Measurements from ENCODE around the gene ERG.

The ERG gene

DNA sequence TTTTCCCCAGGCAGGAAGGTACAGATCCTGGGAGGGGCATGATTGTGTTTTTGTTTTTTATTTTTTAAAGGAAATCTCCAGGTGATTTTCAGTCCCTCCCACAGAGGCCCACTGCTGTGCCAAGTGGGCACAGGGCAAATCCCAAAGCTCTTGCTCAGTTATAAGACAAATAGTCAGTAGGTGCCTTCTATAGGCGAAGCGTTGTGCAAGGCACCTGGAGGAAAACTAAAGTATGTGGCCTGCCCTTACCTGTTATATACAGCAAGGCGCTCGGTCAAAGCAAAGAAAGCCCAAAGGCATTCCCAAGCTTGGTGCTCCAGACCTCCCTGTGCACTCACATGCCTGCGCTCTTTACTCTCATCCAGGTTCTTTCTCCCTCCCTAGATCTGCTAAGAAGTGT, 160.5 kb downstream of the ERG start:
- DNase-seq (ENCODE audit: low read depth in 2 of 2, low spot score in 1 of 2) = no peak

DNA sequence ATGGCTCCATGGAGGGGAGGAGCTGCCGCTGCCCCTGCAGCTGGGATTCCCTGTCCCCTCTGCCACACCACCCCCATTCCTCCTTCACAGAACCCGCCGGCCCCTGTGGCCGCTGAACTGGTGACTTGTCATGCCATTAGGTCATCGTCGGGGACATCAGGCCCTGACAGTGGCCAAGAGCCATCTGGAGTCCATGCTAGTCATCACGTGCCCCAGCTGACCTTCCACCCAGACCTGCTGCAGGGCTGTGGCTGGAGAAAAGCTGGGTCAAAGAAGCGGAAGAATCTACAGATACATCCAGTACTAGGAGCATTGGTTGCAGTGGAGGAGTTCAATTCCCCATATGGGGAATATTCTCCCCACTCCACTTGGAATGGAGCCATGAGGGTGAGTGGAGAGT, 163.4 kb downstream of the ERG start:
- DNase-seq (ENCODE audit: low read depth in 2 of 2, low spot score in 1 of 2) = no peak

DNA sequence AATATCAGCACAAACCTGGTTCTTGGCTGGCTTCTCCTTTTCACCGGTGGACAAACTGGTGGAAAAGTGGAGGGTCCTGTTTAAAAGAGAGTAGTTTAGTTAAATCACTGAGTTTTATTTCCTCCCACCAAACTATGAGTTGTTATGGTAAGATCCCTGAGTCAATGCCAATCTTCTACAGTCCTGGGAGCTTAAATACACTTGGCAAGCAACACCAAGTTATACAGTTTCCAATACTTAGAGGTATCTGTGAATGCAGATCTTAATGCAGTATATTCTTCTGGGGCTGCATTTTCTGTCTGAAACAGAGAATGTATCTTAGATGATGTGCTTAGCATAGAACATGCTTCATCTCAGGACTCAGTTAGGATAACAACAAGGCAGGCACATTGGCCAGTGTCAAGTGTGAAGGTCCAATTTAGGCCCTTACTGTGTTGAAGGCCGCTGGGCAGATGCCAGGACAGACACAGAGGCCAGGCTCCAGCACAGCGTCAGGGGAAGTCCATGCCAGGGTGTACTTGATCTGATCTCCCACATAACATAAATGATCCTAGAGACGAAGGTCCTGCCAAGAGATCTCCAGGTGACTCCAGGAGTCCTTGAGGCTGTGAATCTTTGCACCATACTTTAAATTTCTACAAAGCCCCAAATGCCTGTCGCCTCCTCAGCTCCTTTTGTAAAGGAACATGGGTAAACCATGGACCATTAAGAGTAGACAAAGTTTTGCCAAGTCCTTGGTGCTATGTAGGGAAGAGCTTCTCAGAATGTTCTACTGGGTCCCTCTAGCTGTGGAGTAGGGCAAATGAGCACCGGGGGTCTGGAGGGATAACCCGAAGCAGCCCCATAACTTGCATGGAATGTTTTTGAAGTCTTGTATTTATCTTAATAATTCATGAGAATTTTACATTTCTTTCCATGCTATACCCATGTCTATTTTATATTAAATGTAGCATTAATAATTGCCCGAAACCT, 164.7 kb downstream of the ERG start:
- no peak for DNase-seq (ENCODE audit: low read depth in 2 of 2, low spot score in 1 of 2)

DNA sequence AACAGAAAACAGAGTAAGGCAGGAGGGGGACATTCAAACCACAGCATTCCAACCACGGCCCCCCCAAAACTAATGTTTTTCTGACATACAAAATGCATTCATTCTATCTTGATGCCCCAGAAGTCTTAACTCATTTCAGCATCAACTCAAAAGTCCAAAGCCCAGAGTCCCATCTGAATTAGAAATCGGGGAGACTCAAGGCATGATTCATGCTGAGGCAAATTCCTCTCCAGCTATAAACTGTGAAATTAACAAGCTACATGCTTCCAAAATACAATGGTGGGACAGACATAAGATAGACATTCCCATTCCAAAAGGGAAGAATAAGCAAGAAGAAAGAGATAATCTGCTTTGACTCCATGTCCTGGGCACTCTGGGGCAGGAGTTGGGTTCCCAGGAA, 167.6 kb downstream of the ERG start:
- no peak for DNase-seq (ENCODE audit: low read depth in 2 of 2, low spot score in 1 of 2)
